HepG2 (cell line): ENCODE results near the gene AQP10. TPM values are rescaled to one million over a fixed set of nuclear protein-coding genes. Genes with fewer than 3 reads are reported as not detected.

Experiments
- ATF6 ChIP-seq: sonication (generic); formaldehyde crosslinking; conservative IDR thresholded peaks from 2 replicates; pipeline ENCODE4 v1.4.0; 2020; ENCODE audit warnings: missing genetic modification reagents
- FOXO1 ChIP-seq: sonication (generic); formaldehyde crosslinking; IDR thresholded peaks from 2 replicates; pipeline ENCODE4 v1.4.0; 2020; ENCODE audit warnings: missing genetic modification reagents
- HNRNPLL ChIP-seq: fragments of 200-400 bp; formaldehyde crosslinking; IDR thresholded peaks from 2 replicates; pipeline ENCODE4 v1.6.1; 2017; ENCODE audit warnings: mild to moderate bottlenecking, low read depth, low read length; ENCODE audit not compliant: poor library complexity, severe bottlenecking
- KLF11 ChIP-seq: IDR thresholded peaks from 2 replicates; pipeline ENCODE4 v1.6.1; 2016; ENCODE audit warnings: missing compliant biosample characterization
- MTA1 ChIP-seq: sonication (generic); formaldehyde crosslinking; IDR thresholded peaks from 2 replicates; pipeline ENCODE4 v1.4.0; 2020; ENCODE audit warnings: missing genetic modification reagents, mild to moderate bottlenecking, borderline replicate concordance
- MXD3 ChIP-seq: IDR thresholded peaks from 2 replicates; pipeline ENCODE4 v1.6.1; 2016; ENCODE audit warnings: mild to moderate bottlenecking, missing biosample characterization, missing genetic modification reagents
- MYC ChIP-seq: sonication (generic); formaldehyde crosslinking; IDR thresholded peaks from 2 replicates; pipeline ENCODE4 v1.9.0; 2021; ENCODE audit warnings: missing genetic modification reagents, borderline replicate concordance
- NONO ChIP-seq, 2 experiments: fragments of 450-650 bp in 1 of 2; sonication (generic) in 1 of 2; formaldehyde crosslinking in 1 of 2; IDR thresholded peaks in 1 of 2; conservative IDR thresholded peaks in 1 of 2; 2 replicates each; pipeline versions ENCODE4 v1.6.1 to v1.8.0; 2017 to 2022; ENCODE audit warnings: mild to moderate bottlenecking in 1 of 2, missing genetic modification reagents in 1 of 2, moderate library complexity in 1 of 2
- RFXANK ChIP-seq: IDR thresholded peaks from 2 replicates; pipeline ENCODE4 v1.6.1; 2016
- SP1 ChIP-seq, 2 experiments: fragments of 450-650 bp in 1 of 2; sonication (generic) in 1 of 2; formaldehyde crosslinking in 1 of 2; IDR thresholded peaks; 2 replicates each; pipeline versions ENCODE4 v1.4.0 to v1.6.1; 2016 to 2020; ENCODE audit warnings: missing genetic modification reagents in 1 of 2
- ZNF142 ChIP-seq: sonication (generic); formaldehyde crosslinking; IDR thresholded peaks from 2 replicates; pipeline ENCODE4 v1.4.0; 2020; ENCODE audit warnings: missing genetic modification reagents
- ZNF331 ChIP-seq: sonication (generic); formaldehyde crosslinking; IDR thresholded peaks from 2 replicates; pipeline ENCODE4 v1.4.0; 2020; ENCODE audit warnings: missing genetic modification reagents
- ZNF34 ChIP-seq: sonication (generic); formaldehyde crosslinking; IDR thresholded peaks from 2 replicates; pipeline ENCODE4 v1.4.0; 2020; ENCODE audit warnings: mild to moderate bottlenecking, missing genetic modification reagents, borderline replicate concordance
- ZNF543 ChIP-seq: sonication (generic); formaldehyde crosslinking; IDR thresholded peaks from 2 replicates; pipeline ENCODE4 v1.4.0; 2020; ENCODE audit warnings: mild to moderate bottlenecking, missing genetic modification reagents
- polyA plus RNA-seq, 8 experiments: library from polyadenylated mRNA; depleted of rRNA in 3 of 8; stranded (reverse) in 7 of 8; unstranded in 1 of 8; fragments of >200 nt; fragmentation: Illumina TruSeq in 4 of 8; extraction: Trizol in 4 of 8; gene quantifications; 2 replicates each; pipeline versions ENCODE4 v1.2.1 to v1.2.3, GENCODE V29; 2011 to 2016; ENCODE audit warnings: low read depth in 4 of 8, missing spikeins in 1 of 8, mixed read lengths in 1 of 8; ENCODE audit not compliant: insufficient read depth in 1 of 8
- total RNA-seq, 5 experiments: library from RNA; depleted of rRNA; stranded (reverse); fragments of >200 nt; fragmentation: Illumina TruSeq; extraction: Trizol; gene quantifications; 2 replicates each; pipeline ENCODE4 v1.2.3, GENCODE V29; 2016; ENCODE audit warnings: low read depth in 1 of 5
- TF ChIP-seq, protein P1 (sequence below): sonication (generic); formaldehyde crosslinking; IDR thresholded peaks from 2 replicates; pipeline ENCODE4 v1.8.0; 2022; ENCODE audit warnings: mild to moderate bottlenecking, missing genetic modification reagents, borderline replicate concordance
- TF ChIP-seq, protein P2 (sequence below): sonication (generic); formaldehyde crosslinking; IDR thresholded peaks from 2 replicates; pipeline ENCODE4 v1.5.1; 2020; ENCODE audit warnings: mild to moderate bottlenecking, moderate library complexity, missing genetic modification reagents

Gene AQP10
- total and polyA plus RNA-seq, 2 of the 13 experiments (the other 11 are each of a cell fraction or from before 2014, with no cell fraction given): 0.30 TPM; not detected in 1

- TF ChIP-seq ATF6 (CRISPR knock-in tag) (no peak), KLF11 (CRISPR knock-in tag) (no peak), SP1 (IDR thresholded peaks at IDR 0.05) (no peak), SP1 (CRISPR knock-in tag; IDR thresholded peaks at IDR 0.05) (peak; percentile 24; the same call in 1 of the 2 replicates), HNRNPLL (peak; percentile 55), NONO (IDR thresholded peaks at IDR 0.05) (no peak), NONO (CRISPR knock-in tag; conservative IDR thresholded peaks at IDR 0.05) (0 out of 2 replicates have a peak, but pooled peaks have one; percentile 20), ZNF543 (peak; percentile 52; the same call in 1 of the 2 replicates), RFXANK (CRISPR knock-in tag) (no peak), FOXO1 (CRISPR knock-in tag) (no peak), ZNF142 (CRISPR knock-in tag) (0 out of 2 replicates have a peak, but pooled peaks have one; percentile 28), MXD3 (CRISPR knock-in tag) (0 out of 2 replicates have a peak, but pooled peaks have one; percentile 35), ZNF34 (CRISPR knock-in tag) (0 out of 2 replicates have a peak, but pooled peaks have one; percentile 41), MTA1 (CRISPR knock-in tag) (0 out of 2 replicates have a peak, but pooled peaks have one; percentile 40), MYC (no peak), ZNF331 (no peak; the same call in 1 of the 2 replicates)
- TF ChIP-seq, protein P1, sequence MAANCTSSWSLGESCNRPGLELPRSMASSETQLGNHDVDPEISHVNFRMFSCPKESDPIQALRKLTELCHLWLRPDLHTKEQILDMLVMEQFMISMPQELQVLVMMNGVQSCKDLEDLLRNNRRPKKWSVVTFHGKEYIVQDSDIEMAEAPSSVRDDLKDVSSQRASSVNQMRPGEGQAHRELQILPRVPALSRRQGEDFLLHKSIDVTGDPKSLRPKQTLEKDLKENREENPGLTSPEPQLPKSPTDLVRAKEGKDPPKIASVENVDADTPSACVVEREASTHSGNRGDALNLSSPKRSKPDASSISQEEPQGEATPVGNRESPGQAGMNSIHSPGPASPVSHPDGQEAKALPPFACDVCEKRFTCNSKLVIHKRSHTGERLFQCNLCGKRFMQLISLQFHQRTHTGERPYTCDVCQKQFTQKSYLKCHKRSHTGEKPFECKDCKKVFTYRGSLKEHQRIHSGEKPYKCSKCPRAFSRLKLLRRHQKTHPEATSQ: no peak
- TF ChIP-seq, protein P2, sequence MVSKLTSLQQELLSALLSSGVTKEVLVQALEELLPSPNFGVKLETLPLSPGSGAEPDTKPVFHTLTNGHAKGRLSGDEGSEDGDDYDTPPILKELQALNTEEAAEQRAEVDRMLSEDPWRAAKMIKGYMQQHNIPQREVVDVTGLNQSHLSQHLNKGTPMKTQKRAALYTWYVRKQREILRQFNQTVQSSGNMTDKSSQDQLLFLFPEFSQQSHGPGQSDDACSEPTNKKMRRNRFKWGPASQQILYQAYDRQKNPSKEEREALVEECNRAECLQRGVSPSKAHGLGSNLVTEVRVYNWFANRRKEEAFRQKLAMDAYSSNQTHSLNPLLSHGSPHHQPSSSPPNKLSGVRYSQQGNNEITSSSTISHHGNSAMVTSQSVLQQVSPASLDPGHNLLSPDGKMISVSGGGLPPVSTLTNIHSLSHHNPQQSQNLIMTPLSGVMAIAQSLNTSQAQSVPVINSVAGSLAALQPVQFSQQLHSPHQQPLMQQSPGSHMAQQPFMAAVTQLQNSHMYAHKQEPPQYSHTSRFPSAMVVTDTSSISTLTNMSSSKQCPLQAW (CRISPR knock-in tag): no peak
Measured at GRCh38 chr1:154352581-154353459, 31.9 kb downstream of the AQP10 start (continued).
